Ureter (tissue), 1 donor: Measurements from ENCODE around the gene ADRA2B. TPM values are rescaled to one million over a fixed set of nuclear protein-coding genes. Genes with fewer than 3 reads are reported as not detected.
A peak's percentile ranks its signal among the peaks of the same experiment; 100 is the strongest.
"Not testable (repeated sequence)": the region's sequence is repeated elsewhere in the genome, so short reads cannot be mapped to it uniquely, and the experiment has no call there.

ENCODE experiments used
- DNase-seq: peaks from one replicate; pipeline ENCODE4 v3.0.0-alpha.2; 2020; ENCODE audit warnings: low spot score
- total RNA-seq: library from RNA; stranded (reverse); gene quantifications from one replicate; pipeline ENCODE4 v1.2.4, GENCODE V29; 2023
- donor health status: DM: yes; HTN: yes; CAD: no.

ADRA2B gene
- total RNA-seq, 1 donor from 2014 or later, result 1.1 TPM

GRCh38 chr2:96150007-96150640, 33.8 kb upstream of the ADRA2B start:
- no peak for DNase-seq

DNA sequence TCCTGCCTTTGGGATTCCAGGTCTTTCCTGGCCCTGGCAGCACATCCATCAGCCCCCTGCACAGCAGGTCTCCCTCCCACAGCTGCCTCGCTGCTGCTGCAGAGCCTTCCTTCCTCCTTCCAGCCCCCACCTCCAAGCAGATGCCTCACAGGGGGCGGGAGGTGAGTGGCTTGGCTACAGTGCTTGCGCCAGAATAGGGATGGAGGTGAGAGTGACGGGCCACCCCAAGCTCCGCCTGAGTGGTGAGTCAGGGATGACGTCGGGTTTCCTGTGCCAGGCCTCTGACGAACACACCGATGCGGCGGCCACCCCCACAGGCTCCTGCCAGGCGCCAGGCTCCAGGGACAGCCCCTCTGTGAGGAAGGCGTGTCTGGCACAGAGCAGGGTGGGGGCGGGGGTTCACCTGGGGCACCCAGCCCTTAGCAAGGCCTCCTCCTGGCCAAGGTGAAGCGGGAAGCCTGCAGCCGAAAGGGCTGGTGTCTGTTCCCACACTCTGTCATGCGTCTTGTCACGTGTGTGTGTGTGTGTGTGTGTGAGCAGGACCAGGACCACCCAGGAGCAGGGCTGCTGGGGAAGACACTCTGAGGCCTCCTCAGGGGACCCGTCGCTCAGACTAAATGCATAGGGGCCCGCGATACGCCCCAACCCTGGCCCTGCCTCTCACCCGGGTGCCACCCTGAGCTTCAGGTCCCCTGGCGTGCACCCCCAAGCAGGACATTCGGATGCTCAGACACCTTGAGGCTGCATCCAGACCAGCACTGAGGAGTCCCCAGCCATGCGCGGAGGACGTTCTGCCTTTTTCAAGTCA, 32.2 kb upstream of the ADRA2B start:
- peak; percentile 89 for DNase-seq

DNA sequence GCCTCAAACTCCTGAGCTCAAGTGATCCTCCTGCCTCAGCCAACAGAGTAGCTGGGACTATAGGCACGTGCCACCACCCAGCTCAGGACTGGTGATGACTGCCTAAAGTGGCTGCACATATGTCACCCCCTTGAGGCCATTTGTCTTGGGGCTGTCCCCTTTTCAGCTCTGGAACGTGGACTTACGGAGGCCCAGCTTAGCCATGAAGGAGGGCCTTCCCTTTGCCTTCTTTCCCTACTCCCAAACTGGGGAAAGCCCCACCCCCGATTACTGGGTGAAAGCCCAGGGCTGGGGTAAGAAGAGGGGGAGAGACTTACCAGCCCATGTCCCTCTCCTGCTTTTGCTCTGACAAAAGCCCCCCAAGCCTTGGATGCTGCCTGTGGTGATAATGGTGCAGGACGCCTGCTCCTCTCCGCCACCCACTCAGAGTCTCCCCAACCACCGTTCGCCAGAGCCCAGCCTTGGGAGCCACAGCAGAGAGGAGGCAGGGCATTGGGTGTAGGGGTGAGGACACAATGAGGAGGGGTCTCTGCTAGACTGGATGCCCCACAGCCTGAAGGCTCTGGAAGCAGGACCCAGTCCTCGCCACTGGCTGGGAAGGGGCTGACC, 31.3 kb upstream of the ADRA2B start:
- DNase-seq, result no peak

DNA sequence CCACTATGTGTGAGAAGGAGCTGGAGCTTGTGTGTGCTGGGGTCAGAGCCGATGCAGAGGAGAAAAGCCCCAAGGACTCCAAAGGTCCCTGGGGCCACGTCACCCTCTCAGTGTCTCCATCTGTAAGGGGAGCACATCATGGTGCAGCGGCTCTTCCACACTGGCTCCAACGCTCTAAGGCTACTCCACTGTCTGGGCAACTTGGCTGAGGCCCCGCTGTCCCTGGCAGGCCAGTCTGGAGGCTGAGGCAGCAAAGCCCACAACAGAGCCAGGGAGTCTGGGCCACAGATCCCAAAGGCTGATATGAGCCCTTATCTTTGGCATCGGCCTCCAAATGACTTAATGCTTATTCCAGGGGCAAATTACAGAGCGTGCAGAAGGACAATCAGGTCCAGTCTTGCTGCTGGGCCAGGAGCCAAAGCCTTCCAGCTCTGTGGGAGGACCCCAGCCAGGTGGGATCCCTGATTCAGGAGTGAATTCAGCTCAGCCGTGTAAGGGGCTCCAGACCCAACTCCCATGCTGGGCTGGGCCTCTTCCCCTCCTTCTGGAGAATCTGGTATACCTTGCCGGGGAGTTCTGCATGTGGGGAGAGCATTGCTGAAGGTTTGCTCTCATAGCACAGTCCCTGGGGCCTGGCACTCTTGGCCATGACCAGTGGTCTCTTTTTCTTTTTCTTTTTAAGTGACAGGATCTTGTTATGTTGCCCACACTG, 30.7 kb upstream of the ADRA2B start:
- no peak for DNase-seq

DNA sequence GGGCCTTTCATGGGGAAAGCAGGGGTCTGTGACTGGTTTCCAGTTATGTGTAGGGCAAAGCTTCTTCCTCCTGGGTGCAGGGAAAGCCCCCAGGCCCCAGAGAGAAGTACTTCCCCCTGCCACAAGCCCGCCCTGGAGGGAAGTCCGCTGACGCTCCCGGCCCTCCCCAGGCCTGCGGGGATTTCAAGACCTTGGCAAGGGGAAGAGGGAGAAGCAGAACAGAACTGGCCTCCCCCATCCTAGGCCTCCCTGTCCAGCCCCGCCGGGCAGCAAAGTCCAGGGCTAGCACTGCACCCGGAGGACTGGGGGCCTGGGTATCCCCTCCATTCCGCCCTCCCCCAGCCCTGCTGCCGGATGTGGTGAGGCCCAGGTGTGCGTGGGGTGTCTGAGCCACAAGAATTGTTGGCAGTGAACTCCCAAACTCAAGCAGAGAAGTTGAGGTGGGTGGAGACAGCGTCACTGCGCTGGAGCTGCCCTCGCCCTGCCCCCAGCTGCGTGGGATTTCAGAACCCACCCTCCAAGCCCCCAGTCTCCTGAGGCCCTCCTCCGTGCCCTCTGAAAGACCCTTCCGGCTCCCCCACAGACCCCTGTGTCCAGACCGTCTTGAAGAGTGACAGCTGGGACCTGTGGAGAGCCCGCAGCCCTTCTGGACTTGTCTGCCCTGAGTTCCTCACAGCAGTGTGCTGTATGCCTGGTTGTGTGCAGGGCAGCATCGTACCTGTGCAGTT, 29.9 kb upstream of the ADRA2B start:
- no peak for DNase-seq

GRCh38 chr2:96145848-96146152, 29.4 kb upstream of the ADRA2B start:
- DNase-seq, result no peak

- peak; percentile 79 for DNase-seq
These were observed 28.9 kb upstream of the ADRA2B start, which contains the start of gene DUSP2 for GRCh38 chr2:96145036-96145847. Gene DUSP2 (minus strand): TSS chr2:96145440. CDS start chr2:96145354, 86 bp downstream.

DNA sequence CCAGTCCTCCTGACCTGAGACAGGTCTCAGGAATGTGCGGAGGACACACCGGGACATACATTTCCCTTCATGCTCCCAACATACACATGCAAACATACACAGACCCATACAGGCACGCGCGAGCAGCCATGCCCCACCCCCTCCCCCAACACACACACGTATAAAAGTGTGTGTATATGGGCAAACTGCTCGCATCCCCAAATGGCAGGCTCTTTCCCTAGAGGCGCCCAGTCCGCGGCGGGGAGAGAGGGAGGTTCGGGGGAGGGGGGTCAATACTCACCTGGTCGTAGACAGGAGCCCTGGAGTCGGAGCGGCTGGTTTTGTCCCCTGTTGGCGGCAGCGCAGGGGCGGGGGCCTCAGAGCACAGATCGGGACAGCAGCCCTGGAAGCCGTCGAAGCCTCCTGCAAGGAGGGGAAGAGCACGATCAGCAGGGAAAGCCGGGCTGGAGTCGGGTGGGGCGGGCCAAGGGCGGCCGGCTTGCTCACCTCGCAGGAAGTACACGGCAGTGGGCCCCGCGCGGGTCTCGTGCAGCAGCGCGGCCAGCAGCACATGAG, 28.2 kb upstream of the ADRA2B start:
- DNase-seq, result no peak

- DNase-seq, result no peak
These were observed 27.6 kb upstream of the ADRA2B start for GRCh38 chr2:96143848-96144480.

DNA sequence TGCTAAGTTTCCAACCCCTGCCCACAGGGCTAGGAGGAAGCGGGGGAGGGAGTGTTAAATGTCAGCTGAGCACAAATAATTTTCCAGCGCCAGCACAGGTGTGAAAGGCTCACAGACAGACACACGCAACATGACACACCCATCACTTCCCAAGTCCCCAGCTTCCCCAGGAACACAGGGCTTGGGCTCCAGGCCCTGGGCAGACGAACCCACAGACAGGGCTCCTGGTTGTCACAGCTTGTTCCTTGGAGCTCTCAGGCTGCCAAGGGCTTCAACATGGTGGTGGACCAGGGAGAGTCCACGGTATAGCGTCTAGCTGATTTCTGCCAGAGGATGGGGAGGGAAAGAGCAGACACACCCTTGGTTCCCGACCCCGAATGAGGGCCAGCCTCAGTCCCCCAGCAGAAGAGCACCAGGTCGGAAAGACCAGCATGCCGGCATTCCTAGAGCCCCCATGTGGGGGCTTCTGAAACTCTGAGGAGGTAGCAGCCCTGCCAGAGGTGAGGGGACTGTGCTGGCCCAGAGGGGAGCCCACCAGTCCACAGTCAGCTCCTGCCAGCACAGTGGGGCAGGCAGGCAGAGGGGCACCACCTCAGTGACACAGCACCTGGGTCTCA, 27.0 kb upstream of the ADRA2B start:
- no peak for DNase-seq

DNA sequence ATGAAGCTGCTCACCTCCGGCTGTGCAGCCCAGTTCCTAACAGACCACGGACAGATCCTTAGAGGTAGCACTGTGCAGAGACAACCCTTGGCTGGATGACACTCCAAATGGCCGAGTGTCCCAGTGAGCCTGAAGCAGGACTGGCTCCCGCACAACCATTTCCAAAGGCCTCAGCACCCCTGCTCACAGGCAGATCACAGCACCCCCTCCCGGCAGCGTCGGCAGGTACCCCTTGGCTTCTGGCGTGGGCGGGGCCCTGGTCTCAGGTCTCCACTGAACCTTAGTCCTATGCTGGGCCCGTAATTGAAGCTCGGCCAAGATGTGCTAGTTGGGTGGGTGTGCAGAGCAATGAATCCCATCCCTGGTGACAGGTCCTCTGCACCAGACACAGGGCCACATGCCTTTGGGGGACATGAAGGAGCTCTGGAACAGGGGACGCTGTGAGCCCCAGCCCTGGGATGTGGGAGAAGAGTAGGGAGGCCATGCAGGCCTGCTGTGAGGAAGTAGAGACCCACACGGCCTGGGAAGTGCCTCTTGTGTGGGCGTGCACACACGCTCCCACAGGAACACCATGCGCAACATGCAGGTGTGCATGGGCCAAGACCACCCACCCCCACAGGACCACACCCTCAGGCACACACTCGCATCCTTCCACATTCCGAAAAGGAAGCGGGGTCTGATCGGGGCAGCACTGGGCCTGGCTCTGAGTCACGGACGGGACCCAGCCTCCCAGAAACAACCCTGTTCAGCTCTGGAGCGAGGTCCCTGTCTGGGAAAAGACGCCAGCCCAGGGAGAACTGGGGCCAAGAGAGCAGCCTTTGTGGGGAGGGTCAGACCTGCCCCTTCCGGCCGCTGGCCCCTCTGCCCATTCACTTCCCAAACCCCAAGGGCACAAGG, 26.1 kb upstream of the ADRA2B start:
- DNase-seq, result no peak

- not testable (repeated sequence) for DNase-seq
These were observed 25.2 kb upstream of the ADRA2B start for GRCh38 chr2:96141624-96141967.

DNA sequence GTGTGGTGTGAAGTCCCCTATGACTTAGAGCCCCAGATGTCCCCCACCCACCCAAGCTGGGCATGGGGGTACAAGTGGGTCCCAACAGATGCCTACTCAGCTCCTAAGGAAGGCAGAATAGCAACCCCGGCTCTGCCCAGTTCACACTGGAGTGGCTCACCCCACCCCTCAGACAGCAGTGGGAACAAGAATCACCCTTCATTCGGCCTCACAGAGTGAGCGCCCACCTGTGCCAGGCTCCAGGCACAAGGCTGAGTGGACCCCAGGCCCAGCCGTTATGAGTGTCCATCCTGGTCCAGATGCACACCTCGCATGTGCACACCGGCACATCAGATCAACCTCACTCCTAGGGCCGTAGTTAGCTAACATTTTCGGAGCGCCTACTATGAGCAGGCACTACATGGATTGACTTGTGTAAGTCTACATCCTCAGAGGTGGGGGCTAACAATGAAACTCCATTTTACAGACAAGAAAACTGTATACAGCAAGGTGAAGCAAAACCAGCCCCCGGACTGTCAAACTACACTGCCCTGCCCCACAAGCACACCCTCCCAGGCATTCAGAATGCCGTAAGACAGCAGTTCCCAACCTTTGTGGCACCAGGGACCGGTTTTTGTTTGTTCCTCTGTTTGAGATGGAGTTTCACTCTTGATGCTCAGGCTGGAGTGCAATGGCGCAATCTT, 24.7 kb upstream of the ADRA2B start:
- no peak for DNase-seq

DNA sequence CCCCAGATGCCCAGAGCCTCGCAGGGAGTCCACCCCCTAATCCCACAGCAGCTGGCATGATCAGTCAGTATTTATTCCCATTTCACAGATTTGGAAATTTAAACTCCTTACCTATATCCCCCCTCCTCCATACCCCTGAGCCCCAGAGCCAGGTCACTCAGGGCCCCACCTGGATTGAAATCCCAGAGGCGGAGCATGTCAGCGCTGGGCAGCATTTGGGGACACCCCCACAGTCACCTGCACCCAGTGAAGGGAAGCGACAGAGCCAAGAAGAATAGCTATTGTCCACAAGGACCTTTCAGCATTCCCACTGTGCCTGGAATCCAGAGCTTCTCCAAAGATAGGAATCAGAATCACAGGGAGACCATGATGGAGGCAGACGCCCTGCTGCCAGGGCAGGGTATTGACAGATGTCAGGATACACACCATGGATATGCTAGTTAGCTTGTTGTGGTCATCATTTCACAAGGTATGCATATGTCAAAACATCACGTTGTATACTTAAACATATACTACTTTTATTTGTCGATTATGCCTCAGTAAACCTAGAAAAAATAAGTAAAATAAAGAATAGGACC, 22.9 kb upstream of the ADRA2B start:
- no peak for DNase-seq

DNA sequence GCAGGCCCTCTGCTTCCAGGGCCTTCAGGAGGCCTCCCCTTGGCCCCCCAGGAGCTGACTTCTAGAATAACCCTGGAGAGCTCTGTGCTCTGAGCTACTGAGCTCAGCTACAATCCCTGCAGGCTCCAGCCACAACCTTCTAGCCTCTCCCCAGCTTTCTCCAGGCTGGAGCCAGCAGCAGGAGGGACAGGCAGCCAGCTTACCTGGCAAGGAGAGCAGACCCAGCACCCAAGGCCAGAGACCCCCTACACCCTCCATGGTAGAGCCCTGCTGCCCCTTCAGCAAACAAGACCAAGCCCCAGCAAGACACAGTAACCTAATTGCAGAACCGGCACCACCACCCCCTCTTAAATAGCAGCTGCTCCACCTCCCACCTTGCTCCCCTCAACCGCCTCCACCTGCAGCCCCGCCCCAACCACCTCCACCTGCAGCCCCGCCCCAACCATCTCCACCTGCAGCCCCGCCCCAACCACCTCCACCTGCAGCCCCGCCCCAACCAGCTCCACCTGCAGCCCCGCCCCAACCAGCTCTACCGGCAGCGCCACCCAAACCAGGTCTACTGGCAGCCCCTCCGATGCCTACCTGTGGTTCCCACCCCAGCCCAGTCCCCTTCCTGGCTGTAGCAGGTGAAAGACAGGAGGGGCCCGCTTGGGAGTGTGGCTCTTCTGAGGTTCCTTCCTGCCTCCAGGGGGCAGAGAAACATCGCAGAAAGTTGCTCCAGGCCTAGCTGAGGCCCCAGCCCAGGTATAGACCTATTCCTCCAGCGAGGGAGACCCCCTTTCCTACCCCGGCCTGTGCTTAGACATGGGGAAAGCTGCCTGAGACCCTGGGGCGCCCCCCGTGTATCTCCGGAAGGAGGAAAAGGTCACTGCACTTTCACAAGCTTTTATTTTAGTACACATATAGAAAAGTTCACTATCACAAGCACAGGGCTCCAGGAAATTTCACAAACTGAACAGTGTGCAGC, 22.1 kb upstream of the ADRA2B start, which contains the start of gene ASTL:
TSS of gene ASTL (minus strand) at position 324 of the 967 bp plus-strand sequence. CDS start at position 258, 66 bp downstream.
- peak; percentile 82 for DNase-seq
